NCI-H446 (cell line): ENCODE data around the gene SCTR.

ENCODE experiments used
- DNase-seq, 2 experiments: peaks; one replicate each; lab custom pipeline; 2025; lab: John Stamatoyannopoulos, UW

The SCTR gene

GRCh38 chr2:119487434-119488244, 36.6 kb downstream of the SCTR start:
- no peak for DNase-seq

GRCh38 chr2:119486886-119487285, 37.4 kb downstream of the SCTR start:
- no peak for DNase-seq

- DNase-seq, result no peak
Measured at GRCh38 chr2:119486196-119486827, 38.0 kb downstream of the SCTR start.

- DNase-seq, result no peak
Measured at GRCh38 chr2:119485336-119486110, 38.8 kb downstream of the SCTR start.

- DNase-seq, result no peak
Measured at GRCh38 chr2:119484834-119485233, 39.4 kb downstream of the SCTR start.

- no peak for DNase-seq
Measured at GRCh38 chr2:119483896-119484718, 40.2 kb downstream of the SCTR start.

GRCh38 chr2:119483395-119483753, 40.9 kb downstream of the SCTR start:
- no peak for DNase-seq

- DNase-seq, result no peak
Measured at GRCh38 chr2:119482481-119483394, 41.5 kb downstream of the SCTR start.

GRCh38 chr2:119481501-119482455, 42.5 kb downstream of the SCTR start:
- no peak for DNase-seq

GRCh38 chr2:119480718-119481142, 43.6 kb downstream of the SCTR start:
- no peak for DNase-seq

- DNase-seq, result no peak
Measured at GRCh38 chr2:119480184-119480583, 44.1 kb downstream of the SCTR start.

- no peak for DNase-seq
Measured at GRCh38 chr2:119478978-119479295, 45.3 kb downstream of the SCTR start.

- no peak for DNase-seq
Measured at GRCh38 chr2:119478188-119478977, 45.9 kb downstream of the SCTR start.

GRCh38 chr2:119477113-119477505, 47.2 kb downstream of the SCTR start:
- DNase-seq, result no peak

GRCh38 chr2:119476301-119477112, 47.8 kb downstream of the SCTR start:
- peak in 1 of 2 experiments; percentile 60 for DNase-seq

- DNase-seq, result no peak
Measured at GRCh38 chr2:119475857-119476244, 48.4 kb downstream of the SCTR start.

GRCh38 chr2:119475225-119475856, 48.9 kb downstream of the SCTR start:
- peak in 1 of 2 experiments; percentile 33 for DNase-seq
